GM18873 (cell line): ENCODE results near the gene STOX2.

Source experiments
- ATAC-seq: cut with Tn5 transposase; IDR thresholded peaks from one replicate; pipeline ENCODE4 v1.9.1; 2021; ENCODE audit warnings: mild to moderate bottlenecking, moderate library complexity, moderate number of reproducible peaks; ENCODE audit not compliant: unreplicated experiment, low FRiP score

STOX2 gene

GRCh38 chr4:183985786-183986185 lies 80.7 kb downstream of the STOX2 start:
- no peak for ATAC-seq

GRCh38 chr4:183986291-183986970 lies 81.3 kb downstream of the STOX2 start:
- no peak for ATAC-seq

GRCh38 chr4:183986971-183987946 lies 82.2 kb downstream of the STOX2 start:
- ATAC-seq = no peak

- no peak for ATAC-seq
Observed at GRCh38 chr4:183987987-183988392, 82.9 kb downstream of the STOX2 start.

DNA sequence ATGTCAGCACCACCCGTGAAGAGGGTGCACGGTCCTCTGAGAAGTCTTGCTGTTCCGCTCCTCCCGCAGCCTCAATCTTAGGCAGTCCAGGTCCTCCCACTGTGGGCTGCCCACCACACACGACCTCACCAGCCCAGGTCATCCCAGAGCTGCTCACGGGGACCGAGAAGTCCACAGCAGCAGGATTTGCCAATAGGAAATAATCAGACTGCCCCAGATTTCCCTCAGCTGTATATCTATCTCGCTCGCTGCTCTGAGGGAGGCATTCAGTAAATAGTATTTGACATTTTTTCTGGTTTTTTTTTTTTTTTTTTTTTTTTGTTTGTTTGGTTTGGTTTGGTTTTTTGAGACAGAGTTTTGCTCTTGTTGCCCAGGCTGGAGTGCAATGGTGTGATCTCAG lies 83.8 kb downstream of the STOX2 start:
- no peak for ATAC-seq

DNA sequence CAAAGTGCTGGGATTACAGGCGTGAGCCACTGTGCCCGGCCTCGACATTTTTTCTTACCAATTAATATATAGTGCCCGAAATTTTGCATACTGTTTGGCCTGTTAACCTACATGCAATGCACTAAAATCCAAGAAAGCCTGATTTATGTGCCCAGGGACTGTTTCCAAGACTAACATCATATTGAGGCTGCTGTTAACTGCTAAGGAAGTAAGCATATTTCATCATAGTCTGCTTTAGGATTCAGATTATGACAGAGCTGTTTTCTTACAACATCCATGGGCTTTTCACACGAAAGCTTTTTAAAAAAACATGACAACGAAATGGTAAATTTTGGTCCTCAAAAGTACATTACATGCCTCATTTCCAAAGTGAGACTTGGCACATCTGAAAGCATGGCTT lies 84.4 kb downstream of the STOX2 start:
- no peak for ATAC-seq

DNA sequence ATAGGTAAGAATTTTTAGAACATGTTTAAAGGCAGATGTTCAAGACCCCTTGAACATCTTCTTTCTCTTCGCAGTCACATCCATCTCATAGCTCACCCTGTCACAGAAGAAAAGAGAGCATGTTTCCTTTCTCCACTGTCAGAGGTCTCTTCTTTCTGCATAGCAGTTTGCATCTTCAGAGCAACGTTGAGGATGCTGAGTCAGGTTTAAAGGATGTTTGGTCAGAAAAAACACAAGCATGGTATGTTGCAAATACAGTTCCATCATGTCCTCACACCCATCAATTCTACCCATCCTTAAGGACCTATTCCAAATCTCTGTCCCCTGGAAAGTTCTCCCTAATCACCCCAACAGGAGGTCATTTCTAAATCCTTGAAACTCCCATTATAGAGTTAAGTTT lies 84.8 kb downstream of the STOX2 start:
- ATAC-seq = no peak

GRCh38 chr4:183993676-183994075 lies 88.6 kb downstream of the STOX2 start:
- ATAC-seq = no peak

GRCh38 chr4:183995570-183995969 lies 90.5 kb downstream of the STOX2 start:
- no peak for ATAC-seq

GRCh38 chr4:183996868-183997267 lies 91.8 kb downstream of the STOX2 start:
- no peak for ATAC-seq

DNA sequence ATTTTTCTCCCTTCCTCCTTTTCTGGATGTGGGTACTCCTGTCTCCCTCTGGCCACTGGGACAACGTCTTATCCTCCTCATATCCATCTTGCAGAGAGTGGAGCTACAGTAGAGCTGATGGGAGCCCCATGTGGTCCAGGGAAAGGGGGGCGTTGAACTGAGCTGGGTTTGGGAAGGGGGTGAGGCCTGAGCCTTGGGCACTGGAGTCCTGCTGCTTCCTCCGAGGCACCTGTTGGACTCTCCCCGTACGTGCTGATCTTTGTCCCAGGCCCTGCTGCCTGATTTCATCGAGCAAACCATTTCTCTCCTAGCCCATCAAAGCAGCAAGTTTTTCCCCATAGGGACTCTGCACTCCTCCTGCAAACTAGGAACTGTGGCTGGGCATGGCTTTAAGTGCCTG lies 94.3 kb downstream of the STOX2 start:
- ATAC-seq = no peak

- no peak for ATAC-seq
Observed at GRCh38 chr4:184000457-184001396, 95.6 kb downstream of the STOX2 start.

DNA sequence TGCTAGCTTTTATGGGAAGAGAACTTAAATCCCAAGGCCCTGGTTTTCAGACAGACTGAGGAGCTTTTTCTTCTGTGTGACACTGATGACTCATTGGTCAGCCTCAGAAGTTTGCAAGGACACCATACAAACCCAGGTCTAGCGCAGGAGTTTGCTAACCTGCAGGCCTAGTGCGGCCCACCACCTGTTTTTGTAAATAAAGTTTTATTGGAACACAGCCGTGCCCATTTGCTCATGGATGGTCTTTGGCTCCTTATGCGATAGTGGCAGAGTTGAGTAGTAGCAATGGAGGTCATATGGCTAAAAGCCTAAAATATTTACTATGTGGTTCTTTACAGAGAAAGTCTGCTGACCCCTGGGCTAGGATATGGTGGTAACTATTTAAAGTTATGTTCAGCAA lies 98.3 kb downstream of the STOX2 start:
- no peak for ATAC-seq

DNA sequence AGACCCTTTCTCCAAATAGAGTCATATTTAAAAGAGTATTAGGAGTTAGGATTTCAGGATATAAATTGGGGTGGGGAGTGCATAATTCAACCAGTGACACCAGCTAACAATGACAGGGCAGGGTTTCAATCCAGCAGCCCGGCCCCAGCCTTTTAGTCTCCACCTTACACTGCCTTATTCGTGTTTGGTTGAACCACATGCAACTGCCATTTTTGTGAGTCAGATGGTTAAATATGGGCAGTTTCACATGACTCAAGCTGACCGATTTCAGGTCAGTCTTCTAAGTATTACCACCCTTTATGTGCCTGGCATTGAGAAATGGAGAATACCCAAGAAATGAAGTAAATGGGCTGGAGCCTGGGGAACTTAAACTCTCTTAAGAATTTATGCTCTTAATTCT lies 102.8 kb downstream of the STOX2 start:
- no peak for ATAC-seq

GRCh38 chr4:184010696-184011095 lies 105.6 kb downstream of the STOX2 start:
- no peak for ATAC-seq

- ATAC-seq = no peak
Observed at GRCh38 chr4:184011826-184012380, 106.8 kb downstream of the STOX2 start.

- no peak for ATAC-seq
Observed at GRCh38 chr4:184012937-184013336, 107.8 kb downstream of the STOX2 start.

DNA sequence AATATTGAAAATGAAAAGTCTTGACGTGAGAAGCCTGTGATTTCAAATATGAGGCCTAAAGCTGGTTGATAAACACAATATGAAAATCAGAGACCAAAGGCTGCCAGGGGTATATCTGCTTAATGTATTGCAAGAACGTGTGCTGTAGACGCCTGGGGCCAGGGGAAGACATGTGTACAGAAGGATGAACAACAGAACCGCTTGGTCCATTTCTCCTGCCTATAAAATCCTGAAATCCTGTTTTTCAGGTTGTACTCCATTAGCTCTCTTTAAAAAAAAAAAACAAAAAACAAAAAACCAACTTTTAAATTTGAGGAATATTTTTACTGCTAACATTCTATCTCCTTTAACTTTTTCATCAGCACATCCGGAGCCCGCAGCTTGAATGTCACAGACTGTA lies 109.2 kb downstream of the STOX2 start:
- no peak for ATAC-seq

GRCh38 chr4:184016759-184017668 lies 111.9 kb downstream of the STOX2 start:
- no peak for ATAC-seq
